HG02870 (cell line): ENCODE results near the gene CTDSPL2.
"Not testable (repeated sequence)": the region's sequence is repeated elsewhere in the genome, so short reads cannot be mapped to it uniquely, and the experiment has no call there.

Source experiments
- ATAC-seq: cut with Tn5 transposase; IDR thresholded peaks from one replicate; pipeline ENCODE4 v1.9.1; 2021; ENCODE audit warnings: mild to moderate bottlenecking, moderate library complexity; ENCODE audit not compliant: unreplicated experiment

The CTDSPL2 gene

DNA sequence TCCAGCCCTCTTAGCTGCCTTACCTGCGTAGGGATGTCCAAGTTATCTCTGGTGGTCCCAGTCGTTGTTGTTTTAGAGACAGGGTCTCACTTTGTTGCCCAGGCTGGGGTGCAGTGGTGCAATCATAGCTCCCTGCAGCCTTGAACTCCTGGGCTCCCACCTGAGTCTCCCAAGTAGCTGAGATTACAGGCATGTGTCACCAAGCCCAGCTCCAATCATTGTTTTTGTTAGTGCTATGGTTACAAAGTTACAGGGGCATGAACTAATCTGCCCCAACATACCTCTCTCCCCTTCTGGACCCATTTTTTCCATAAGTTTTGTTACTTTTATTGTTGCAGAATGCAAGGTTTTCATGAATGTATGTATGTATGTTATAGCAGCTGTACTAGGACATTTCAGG, 54.7 kb downstream of the CTDSPL2 start:
- no peak for ATAC-seq

GRCh38 chr15:44485880-44486279, 58.5 kb downstream of the CTDSPL2 start:
- ATAC-seq, result no peak

DNA sequence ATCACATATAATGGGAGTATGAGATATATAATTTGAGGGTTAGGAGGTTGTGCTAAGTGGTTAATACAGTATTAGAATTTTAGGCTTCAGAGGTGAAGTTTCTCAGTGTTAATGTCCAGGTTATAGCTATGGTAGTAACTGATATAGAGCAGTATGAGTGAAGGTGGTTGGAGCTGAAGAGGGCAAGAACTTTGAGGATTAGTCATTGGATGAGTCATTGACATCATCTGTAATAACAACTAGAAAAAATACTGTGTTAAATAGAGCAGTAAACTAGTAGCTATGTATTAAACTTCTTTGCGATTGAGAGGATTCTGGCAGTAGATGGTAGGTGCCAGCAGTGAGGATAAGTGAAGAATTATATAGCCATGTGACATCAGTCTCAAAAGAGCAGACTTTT, 62.0 kb downstream of the CTDSPL2 start:
- no peak for ATAC-seq

GRCh38 chr15:44490622-44491021, 63.2 kb downstream of the CTDSPL2 start:
- ATAC-seq, result no peak

DNA sequence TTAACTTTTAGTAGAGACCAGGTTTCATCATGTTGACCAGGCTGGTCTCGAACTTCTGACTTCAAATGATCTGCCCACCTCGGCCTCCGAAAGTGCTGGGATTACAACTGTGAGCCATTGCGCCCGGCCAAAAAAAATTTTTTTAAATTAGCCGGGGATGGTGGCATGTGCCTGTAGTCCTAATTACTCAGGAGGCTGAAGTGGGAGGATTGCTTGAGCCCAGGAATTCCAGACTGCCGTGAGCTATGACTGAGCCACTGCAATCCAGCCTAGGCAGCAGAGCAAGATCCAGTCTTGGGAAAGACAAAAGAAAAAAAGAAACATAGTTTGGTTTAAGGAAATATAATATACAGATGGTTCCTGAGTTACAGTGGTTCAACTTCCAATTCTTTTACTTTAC, 64.6 kb downstream of the CTDSPL2 start:
- ATAC-seq, result no peak

GRCh38 chr15:44492672-44493071, 65.2 kb downstream of the CTDSPL2 start:
- no peak for ATAC-seq

GRCh38 chr15:44495562-44495961, 68.1 kb downstream of the CTDSPL2 start:
- ATAC-seq, result no peak

DNA sequence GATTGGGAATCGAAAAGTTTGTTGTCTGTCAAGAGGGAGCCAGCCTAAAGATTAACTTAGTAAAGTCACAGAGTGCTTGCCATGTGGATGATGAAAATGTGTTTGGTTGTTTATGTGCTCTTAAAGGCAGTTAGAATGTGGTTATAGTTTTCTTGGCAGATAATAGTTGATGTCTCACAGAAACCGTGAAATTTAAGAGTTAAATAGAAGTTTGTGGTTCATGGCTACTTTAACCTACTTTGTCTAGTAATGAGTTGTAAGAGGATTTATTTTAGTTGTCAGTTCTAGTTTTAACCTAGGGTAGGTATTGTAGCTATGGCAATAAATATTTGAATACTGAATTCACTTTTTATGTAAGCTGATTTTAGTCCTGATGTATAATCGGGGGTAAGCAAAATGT, 73.1 kb downstream of the CTDSPL2 start:
- ATAC-seq, result no peak

DNA sequence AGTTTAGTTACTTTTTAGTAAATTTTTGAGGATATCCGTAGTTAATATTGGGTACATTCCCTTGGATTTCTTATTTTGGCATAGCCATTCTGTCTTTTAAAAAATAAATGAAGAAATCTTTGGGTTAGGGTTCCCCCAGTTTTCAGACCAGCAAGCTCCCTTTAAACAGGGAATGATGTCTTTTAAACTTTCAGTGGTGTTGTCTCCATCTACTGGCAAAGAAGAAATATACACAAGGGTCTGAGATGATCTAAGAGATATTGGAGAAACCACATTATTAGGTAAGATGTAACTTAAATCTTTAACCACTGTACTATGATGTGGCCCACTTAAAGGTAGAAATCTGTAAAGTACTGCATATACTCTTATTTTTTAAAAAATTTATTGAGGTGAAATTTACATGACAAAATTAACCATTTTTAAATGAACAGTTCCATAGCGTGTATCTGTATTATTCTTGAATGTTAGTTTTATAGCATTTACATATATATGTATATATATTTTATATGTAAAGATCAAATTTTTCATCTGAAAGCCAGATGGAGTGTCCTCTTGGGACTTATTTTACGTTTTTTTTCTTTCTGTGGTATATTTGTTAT, 74.4 kb downstream of the CTDSPL2 start:
- ATAC-seq, result no peak

DNA sequence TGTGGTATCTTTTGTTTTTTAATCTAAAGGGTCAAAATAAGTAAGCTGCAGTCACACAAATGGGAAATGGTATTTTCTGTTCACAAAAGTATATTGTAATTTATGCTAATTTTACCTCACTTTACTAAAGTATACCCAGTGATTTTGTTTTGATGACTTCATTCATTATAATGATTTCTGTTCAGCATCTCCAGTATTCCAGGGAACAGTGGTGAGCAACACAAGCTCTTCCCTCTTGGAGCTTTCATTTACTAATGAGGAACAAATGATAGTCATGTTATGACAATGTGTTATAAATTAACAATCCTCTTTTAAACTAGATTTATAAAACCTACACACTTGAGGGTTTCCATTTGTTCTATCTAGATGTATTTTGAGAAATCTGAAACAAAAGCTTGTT, 89.0 kb downstream of the CTDSPL2 start:
- ATAC-seq, result no peak

DNA sequence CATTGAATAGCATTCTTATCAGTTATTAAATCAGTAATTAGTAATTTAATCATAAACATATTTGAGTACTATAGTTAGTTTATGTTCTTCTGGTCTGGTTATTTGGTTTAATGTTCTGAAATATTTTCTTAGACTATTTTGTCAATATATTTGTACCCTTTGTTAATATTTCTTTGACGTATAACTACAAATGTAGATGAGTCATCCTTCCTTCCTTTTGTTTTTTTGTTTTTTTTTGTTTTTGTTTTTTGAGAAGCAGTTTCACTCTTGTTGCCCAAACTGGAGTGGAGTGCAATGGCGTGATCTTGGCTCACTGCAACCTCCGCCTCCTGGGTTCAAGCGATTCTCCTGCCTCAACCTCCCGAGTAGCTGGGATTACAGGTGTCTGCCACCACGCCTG, 92.1 kb downstream of the CTDSPL2 start:
- no peak for ATAC-seq

DNA sequence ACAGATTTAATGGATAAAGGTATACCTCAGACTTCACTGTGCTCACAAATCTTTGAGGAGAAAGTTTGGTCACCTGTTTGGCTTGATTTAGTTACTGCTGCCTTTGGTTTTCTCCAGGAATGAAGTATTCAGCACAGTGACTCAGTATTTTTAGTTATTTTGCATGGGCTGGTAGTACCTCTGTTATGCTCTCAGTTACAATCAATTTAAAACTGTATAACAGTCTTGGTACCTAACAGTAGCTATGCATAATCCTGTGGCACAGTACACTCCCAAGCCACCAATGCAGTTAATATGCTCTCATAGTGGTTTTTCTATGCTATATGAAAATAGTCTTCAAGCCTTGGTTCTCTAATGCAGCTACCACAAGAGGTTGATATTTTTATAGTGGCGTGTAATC, 97.6 kb downstream of the CTDSPL2 start:
- no peak for ATAC-seq

- ATAC-seq, result no peak
Observed at GRCh38 chr15:44527241-44527640, 99.8 kb downstream of the CTDSPL2 start.

- no peak for ATAC-seq
Observed at GRCh38 chr15:44529864-44530604, 102.6 kb downstream of the CTDSPL2 start.

- ATAC-seq, result no peak
Observed at GRCh38 chr15:44530653-44531052, 103.2 kb downstream of the CTDSPL2 start.

GRCh38 chr15:44532275-44532674, 104.8 kb downstream of the CTDSPL2 start:
- ATAC-seq, result not testable (repeated sequence)

- no peak for ATAC-seq
Observed at GRCh38 chr15:44532689-44533088, 105.3 kb downstream of the CTDSPL2 start.

DNA sequence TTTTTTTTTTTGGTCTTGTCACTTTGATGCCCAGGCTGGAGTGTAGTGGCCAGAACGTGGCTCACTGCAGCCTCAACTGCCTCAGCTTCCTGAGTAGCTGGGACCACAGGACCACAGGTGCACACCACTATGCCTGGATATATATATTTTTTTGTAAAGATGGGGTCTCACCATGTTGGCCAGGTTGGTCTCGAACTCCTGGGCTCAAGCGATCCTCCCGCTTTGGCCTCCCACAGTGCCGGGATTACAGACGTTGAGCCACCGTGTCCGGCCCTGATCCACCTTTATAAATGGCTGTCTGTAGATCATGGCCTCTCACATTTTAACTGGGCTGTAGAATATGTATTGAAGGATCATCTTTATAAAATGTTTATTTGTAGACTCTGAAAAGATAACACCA, 107.7 kb downstream of the CTDSPL2 start:
- no peak for ATAC-seq

- ATAC-seq, result no peak
Observed at GRCh38 chr15:44535523-44536301, 108.3 kb downstream of the CTDSPL2 start.

GRCh38 chr15:44536302-44536961, 109.0 kb downstream of the CTDSPL2 start:
- peak; percentile 55 for ATAC-seq

- peak; percentile 90 for ATAC-seq
Observed at GRCh38 chr15:44536962-44537734, 109.7 kb downstream of the CTDSPL2 start, which contains the start of gene EIF3J. Gene EIF3J (plus strand): TSS chr15:44537147. CDS start chr15:44537195, 48 bp downstream.
